Natural killer cell treated with Interleukin-12 subunit alpha and Interleukin-12 subunit beta and Interleukin-15 and Interleukin-18, amount 100 ng/mL, for 72 hours (primary cell): ENCODE measurements around the gene CDC25B. TPM values are rescaled to one million over a fixed set of nuclear protein-coding genes. Genes with fewer than 3 reads are reported as not detected.

Source experiments
- ATAC-seq, 2 donors: fragments of 150-1000 bp; cut with Tn5 transposase in 1 of 2; sonication (Bioruptor Pico), chemical (Tn5 transposase) in 1 of 2; 2 replicates each; pipeline ENCODE4 v1.10.0; 2021
- DNase-seq: peaks from one replicate; pipeline ENCODE4 v3.0.0; 2022; ENCODE audit warnings: low spot score
- H3K27ac Mint-ChIP-seq, 2 donors: 1 replicate in 1 of 2; 2 replicates in 1 of 2; pipeline ENCODE4 v1.8.0; 2022; ENCODE audit warnings: mixed read lengths in 2 of 2, mild to moderate bottlenecking in 1 of 2, moderate library complexity in 1 of 2
- H3K27me3 Mint-ChIP-seq, 2 donors: 1 replicate in 1 of 2; 2 replicates in 1 of 2; pipeline ENCODE4 v1.8.0; 2022; ENCODE audit warnings: mixed read lengths in 2 of 2
- H3K36me3 Mint-ChIP-seq: one replicate; pipeline ENCODE4 v1.8.0; 2022; ENCODE audit warnings: mixed read lengths
- H3K4me1 Mint-ChIP-seq, 2 donors: 1 replicate in 1 of 2; 2 replicates in 1 of 2; pipeline ENCODE4 v1.8.0; 2022; ENCODE audit warnings: low read depth in 2 of 2, mixed read lengths in 2 of 2, mild to moderate bottlenecking in 1 of 2
- H3K4me3 Mint-ChIP-seq: one replicate; pipeline ENCODE4 v1.8.0; 2022; ENCODE audit warnings: mixed read lengths
- H3K9me3 Mint-ChIP-seq: 2 replicates; pipeline ENCODE4 v1.8.0; 2022; ENCODE audit warnings: mixed read lengths
- total RNA-seq, 2 donors: library from RNA; stranded (reverse); gene quantifications; one replicate each; pipeline ENCODE4 v1.2.3, GENCODE V29; 2022

The CDC25B gene
- total RNA-seq, 2 donors from 2014 or later: 38.9 to 84.1 TPM

- Mint-ChIP-seq H3K9me3 (no peaks in the 10 kb centered on the region), H3K27ac (peak overlapping the region; percentile 92 to 99), H3K27me3 (no peaks in the 10 kb centered on the region), H3K36me3 (peaks cover 10% of the 10 kb centered on the region), H3K4me1 (peaks cover 37 to 48% of the 10 kb centered on the region in 2 donors), H3K4me3 (peak overlapping the region; percentile 92)
- ATAC-seq (no peak), DNase-seq (no peak)
Observed at GRCh38 chr20:3798908-3799248, 2.8 kb downstream of the CDC25B start.

DNA sequence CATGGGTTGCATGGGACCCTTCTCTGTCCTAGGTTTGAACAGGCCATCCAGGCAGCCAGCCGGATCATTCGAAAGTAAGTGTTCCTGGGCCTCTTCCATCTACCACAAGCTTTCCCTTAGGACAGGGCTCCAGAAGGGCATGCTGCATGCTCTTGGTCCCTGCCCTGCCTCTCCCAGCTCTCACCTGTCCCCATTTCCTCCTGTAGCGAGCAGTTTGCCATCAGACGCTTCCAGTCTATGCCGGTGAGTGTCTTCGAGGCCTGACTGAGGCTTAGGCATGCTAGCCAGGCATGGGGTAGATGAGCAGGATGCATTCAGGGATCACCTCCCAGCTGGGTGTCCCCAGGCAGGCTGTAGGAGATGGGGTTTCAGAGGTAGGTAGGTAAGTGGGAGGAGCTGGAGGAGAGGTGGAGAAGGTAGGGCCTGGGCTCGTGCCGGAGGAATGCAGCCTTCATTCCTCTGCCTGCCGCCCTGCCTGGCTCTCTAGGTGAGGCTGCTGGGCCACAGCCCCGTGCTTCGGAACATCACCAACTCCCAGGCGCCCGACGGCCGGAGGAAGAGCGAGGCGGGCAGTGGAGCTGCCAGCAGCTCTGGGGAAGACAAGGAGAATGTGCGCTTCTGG, 4.3 kb downstream of the CDC25B start:
- H3K9me3 Mint-ChIP-seq: no peaks in the 10 kb centered on the region
- peak overlapping the region; percentile 92 to 99 for H3K27ac Mint-ChIP-seq
- DNase-seq (no peak), ATAC-seq (no peak)
- H3K4me3 Mint-ChIP-seq: no peak overlapping the region
- peaks cover 37 to 56% of the 10 kb centered on the region in 2 donors for H3K4me1 Mint-ChIP-seq
- H3K27me3 Mint-ChIP-seq: no peaks in the 10 kb centered on the region
- H3K36me3 Mint-ChIP-seq: peaks cover 18% of the 10 kb centered on the region

DNA sequence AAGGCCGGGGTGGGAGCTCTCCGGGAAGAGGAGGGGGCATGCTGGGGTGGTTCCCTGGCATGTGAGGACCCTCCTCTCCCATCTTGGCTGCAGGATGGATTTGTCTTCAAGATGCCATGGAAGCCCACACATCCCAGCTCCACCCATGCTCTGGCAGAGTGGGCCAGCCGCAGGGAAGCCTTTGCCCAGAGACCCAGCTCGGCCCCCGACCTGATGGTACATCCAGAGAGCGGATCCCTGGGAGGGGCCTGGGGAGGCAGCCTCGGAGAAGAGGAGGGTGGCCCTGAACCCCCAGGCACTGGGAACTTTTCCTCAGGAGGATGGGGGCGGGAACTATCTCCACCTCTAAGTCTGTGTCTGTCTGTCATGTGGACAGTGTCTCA, 4.8 kb downstream of the CDC25B start:
- Mint-ChIP-seq H3K36me3 (peaks cover 21% of the 10 kb centered on the region), H3K4me1 (peaks cover 35 to 55% of the 10 kb centered on the region in 2 donors), H3K9me3 (no peaks in the 10 kb centered on the region), H3K27me3 (no peaks in the 10 kb centered on the region), H3K4me3 (no peak overlapping the region), H3K27ac (no peak overlapping the region)
- no peak for DNase-seq
- no peak for ATAC-seq

DNA sequence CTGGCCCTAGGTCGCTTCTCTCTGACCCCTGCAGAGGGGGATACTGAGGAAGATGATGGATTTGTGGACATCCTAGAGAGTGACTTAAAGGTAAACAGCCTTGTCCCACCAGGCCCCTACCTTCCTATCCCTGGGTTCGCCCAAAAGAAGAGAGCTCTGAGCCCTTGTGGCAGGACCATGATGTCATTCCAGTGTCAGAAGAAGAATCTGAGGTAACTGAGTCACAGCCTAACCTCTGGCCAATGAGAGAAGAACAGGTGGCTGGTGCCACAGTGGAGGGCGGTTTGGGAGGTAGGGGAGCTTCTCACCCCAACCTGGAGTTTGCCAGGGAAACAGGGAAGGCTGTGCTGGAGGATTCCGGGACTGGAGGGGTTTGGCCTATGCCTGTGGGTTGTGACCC, 5.2 kb downstream of the CDC25B start:
- Mint-ChIP-seq H3K9me3 (no peaks in the 10 kb centered on the region), H3K4me1 (peaks cover 35 to 55% of the 10 kb centered on the region in 2 donors), H3K27me3 (no peaks in the 10 kb centered on the region), H3K36me3 (peaks cover 21% of the 10 kb centered on the region), H3K4me3 (no peak overlapping the region), H3K27ac (no peak overlapping the region)
- DNase-seq (no peak), ATAC-seq (no peak)

GRCh38 chr20:3801846-3802245, 5.7 kb downstream of the CDC25B start:
- H3K36me3 Mint-ChIP-seq: peaks cover 21% of the 10 kb centered on the region
- ATAC-seq (no peak), DNase-seq (no peak)
- H3K27me3 Mint-ChIP-seq: no peaks in the 10 kb centered on the region
- peak overlapping the region in 1 of 2 donors; percentile 70 for H3K27ac Mint-ChIP-seq
- no peak overlapping the region for H3K4me3 Mint-ChIP-seq
- peaks cover 36 to 55% of the 10 kb centered on the region in 2 donors for H3K4me1 Mint-ChIP-seq
- H3K9me3 Mint-ChIP-seq: no peaks in the 10 kb centered on the region

- no peaks in the 10 kb centered on the region for H3K9me3 Mint-ChIP-seq
- no peak for ATAC-seq
- no peak overlapping the region for H3K4me3 Mint-ChIP-seq
- H3K27ac Mint-ChIP-seq: peak overlapping the region; percentile 26 to 70
- H3K4me1 Mint-ChIP-seq: peaks cover 36 to 53% of the 10 kb centered on the region in 2 donors
- H3K27me3 Mint-ChIP-seq: no peaks in the 10 kb centered on the region
- peaks cover 21% of the 10 kb centered on the region for H3K36me3 Mint-ChIP-seq
- DNase-seq: no peak
Observed at GRCh38 chr20:3802524-3803239, 6.6 kb downstream of the CDC25B start.

DNA sequence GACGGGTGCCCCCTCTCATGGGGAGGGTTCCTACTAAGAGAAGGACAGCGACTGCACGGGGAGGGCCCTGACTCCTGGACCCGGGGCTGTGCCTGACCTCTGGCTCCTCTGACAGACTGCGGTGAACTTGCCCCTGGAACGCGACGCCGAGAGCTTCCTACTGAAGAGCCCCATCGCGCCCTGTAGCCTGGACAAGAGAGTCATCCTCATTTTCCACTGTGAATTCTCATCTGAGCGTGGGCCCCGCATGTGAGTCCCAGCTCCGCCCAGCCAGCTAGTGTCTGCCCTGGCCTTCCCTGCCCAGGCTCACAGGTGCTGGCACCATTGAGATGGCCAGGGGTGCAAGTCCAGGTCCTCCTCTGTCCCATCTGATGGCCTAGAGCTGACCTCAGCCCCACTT, 7.2 kb downstream of the CDC25B start:
- Mint-ChIP-seq H3K9me3 (no peaks in the 10 kb centered on the region), H3K27ac (peak overlapping the region in 1 of 2 donors; percentile 70), H3K27me3 (no peaks in the 10 kb centered on the region), H3K4me3 (no peak overlapping the region), H3K4me1 (peaks cover 30 to 47% of the 10 kb centered on the region in 2 donors), H3K36me3 (peaks cover 21% of the 10 kb centered on the region)
- ATAC-seq: no peak
- no peak for DNase-seq

DNA sequence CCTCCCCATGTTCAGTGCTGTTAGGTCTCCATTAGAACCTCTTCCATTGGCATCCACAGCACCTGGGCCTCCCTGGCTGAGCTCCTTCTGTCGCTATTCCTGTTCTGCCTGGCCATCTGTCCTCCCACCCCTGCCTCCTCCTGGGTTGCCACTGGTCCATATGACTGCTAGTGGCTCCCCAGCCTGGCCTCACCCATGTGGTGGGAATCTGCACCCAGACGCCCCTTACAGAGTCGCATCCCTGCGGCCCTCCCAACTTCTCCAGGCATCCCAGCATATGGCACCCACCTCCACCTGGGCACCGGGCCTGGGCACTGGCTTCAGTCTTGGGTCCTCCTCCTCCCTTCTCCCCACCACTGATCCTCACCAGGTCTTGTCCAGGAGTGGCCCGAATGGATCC, 7.7 kb downstream of the CDC25B start:
- no peak for ATAC-seq
- H3K27me3 Mint-ChIP-seq: no peaks in the 10 kb centered on the region

DNA sequence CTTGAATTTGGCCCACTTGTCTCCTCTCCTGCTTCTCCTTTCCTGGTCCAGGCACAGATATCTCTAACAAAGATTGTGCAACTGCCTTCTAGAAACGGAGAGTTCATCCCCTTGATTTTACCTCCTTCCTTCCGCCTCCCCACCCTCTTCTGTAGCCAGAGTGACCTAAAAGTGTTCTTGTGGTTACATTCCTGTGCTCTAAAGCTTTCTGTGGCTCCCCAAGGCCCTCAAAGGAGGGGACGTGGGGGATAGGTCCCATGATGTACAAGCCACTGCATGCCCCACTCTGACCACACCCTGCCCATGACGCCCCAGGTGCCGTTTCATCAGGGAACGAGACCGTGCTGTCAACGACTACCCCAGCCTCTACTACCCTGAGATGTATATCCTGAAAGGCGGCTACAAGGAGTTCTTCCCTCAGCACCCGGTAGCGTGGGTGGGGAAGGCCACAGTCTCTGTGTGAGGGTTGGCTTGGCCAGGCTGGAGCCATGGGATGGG, 8.2 kb downstream of the CDC25B start:
- ATAC-seq (no peak), DNase-seq (no peak)
- H3K27me3 Mint-ChIP-seq: no peaks in the 10 kb centered on the region
- H3K27ac Mint-ChIP-seq: peak overlapping the region in 1 of 2 donors; percentile 61
- H3K4me1 Mint-ChIP-seq: peaks cover 21 to 41% of the 10 kb centered on the region in 2 donors
- peaks cover 21% of the 10 kb centered on the region for H3K36me3 Mint-ChIP-seq
- no peaks in the 10 kb centered on the region for H3K9me3 Mint-ChIP-seq
- no peak overlapping the region for H3K4me3 Mint-ChIP-seq

More for the DNA sequence above, 7.7 kb downstream of the CDC25B start:
- DNase-seq: no peak
- peaks cover 24 to 43% of the 10 kb centered on the region in 2 donors for H3K4me1 Mint-ChIP-seq
- no peaks in the 10 kb centered on the region for H3K9me3 Mint-ChIP-seq
- peak overlapping the region in 1 of 2 donors; percentile 61 for H3K27ac Mint-ChIP-seq
- H3K36me3 Mint-ChIP-seq: peaks cover 21% of the 10 kb centered on the region
- no peak overlapping the region for H3K4me3 Mint-ChIP-seq

GRCh38 chr20:3804781-3805180, 8.7 kb downstream of the CDC25B start:
- peak overlapping the region; percentile 52 to 81 for H3K27ac Mint-ChIP-seq
- ATAC-seq (no peak), DNase-seq (no peak)
- H3K27me3 Mint-ChIP-seq: no peaks in the 10 kb centered on the region
- peaks cover 21% of the 10 kb centered on the region for H3K36me3 Mint-ChIP-seq
- peaks cover 18 to 37% of the 10 kb centered on the region in 2 donors for H3K4me1 Mint-ChIP-seq
- no peak overlapping the region for H3K4me3 Mint-ChIP-seq
- no peaks in the 10 kb centered on the region for H3K9me3 Mint-ChIP-seq

- H3K9me3 Mint-ChIP-seq: no peaks in the 10 kb centered on the region
- H3K36me3 Mint-ChIP-seq: peaks cover 14% of the 10 kb centered on the region
- H3K4me1 Mint-ChIP-seq: peaks cover 38 to 47% of the 10 kb centered on the region in 2 donors
- peak overlapping the region in 1 of 2 donors; percentile 35 for H3K27ac Mint-ChIP-seq
- H3K4me3 Mint-ChIP-seq: no peak overlapping the region
- DNase-seq (no peak), ATAC-seq (no peak)
- H3K27me3 Mint-ChIP-seq: no peaks in the 10 kb centered on the region
Observed at GRCh38 chr20:3808544-3808943, 12.4 kb downstream of the CDC25B start.

DNA sequence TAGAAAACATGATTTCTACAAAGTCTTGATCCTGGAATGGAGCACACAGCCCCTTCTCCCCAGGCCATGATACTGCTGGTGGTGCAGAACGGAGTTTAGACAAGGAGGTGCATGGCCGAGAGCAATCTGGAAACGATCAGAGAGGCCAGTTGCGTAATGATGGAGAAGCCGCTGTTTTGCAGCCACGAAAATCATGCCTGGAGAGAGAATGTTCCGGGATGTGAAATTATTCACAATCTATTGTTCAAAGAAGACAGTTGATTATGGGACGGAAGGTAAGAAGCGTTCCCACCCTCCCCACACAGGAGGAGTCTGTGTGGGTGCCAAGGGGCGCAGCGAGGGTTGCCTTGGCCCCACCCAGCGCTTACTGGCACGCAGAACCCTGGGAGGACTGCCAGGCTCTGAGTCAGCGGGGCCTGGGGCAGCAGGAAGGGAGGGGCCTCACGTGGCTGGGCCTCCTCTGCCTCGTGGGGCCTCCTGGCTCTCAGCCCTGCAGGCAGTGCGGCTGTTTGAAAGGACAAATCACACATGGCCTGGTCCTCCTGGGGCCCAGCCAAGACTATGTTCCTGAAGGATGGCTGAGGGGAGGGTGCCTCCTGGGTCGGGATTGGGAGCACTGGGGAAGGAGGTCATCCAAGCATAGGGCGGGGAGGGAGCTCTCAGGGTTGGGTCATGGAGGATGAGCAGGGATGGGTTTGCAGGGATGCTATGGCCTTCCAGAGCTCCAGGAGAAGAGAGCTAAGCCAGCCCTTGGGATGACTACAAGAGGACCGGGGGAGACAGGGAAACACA, 15.6 kb downstream of the CDC25B start:
- Mint-ChIP-seq H3K9me3 (no peaks in the 10 kb centered on the region), H3K4me3 (peak overlapping the region; percentile 86), H3K36me3 (no peaks in the 10 kb centered on the region), H3K27ac (peak overlapping the region; percentile 86 to 94), H3K27me3 (no peaks in the 10 kb centered on the region), H3K4me1 (peaks cover 48 to 49% of the 10 kb centered on the region in 2 donors)
- ATAC-seq: peak; percentile 91 to 92
- DNase-seq: peak; percentile 84

GRCh38 chr20:3812259-3812681, 16.2 kb downstream of the CDC25B start:
- Mint-ChIP-seq H3K27ac (peak overlapping the region; percentile 86 to 94), H3K4me1 (peaks cover 43 to 46% of the 10 kb centered on the region in 2 donors), H3K36me3 (no peaks in the 10 kb centered on the region), H3K4me3 (peak overlapping the region; percentile 86), H3K27me3 (no peaks in the 10 kb centered on the region), H3K9me3 (no peaks in the 10 kb centered on the region)
- ATAC-seq (no peak), DNase-seq (no peak)
